ENCODE results near the gene PDLIM3. TPM values are rescaled to one million over a fixed set of nuclear protein-coding genes. Genes with fewer than 3 reads are reported as not detected.

The PDLIM3 gene
- total RNA-seq, 2 donors from 2014 or later: 5.0 to 34.9 TPM

DNA sequence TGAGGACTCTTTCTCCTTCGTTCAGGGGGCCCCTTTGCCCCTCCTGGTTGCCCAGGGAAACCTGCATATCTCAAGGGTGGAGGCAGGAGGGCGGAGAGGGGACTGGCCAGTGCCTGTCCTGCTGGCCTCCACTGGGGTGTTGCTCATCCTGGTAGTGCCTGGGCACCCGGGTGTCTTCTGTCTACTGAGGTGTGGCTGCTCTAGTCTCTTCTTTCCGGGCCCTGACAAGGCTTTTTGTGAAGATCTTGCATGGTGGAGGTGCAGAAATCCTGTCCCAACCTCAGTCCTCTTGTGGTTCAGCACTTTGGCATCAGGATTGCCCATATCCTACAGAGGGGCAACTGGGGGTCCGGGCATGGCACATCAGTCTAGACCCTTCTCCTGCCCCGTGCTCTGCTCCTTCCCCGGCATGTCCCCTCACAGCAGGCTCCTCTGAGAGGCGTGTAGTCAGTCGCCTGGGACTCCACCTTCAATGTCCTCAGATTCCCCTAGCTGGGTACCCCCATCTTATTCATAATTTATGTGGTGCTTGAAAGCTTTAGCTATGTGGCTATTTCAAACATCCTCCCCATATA lies 65.6 kb downstream of the PDLIM3 start:
- no peaks in the 10 kb centered on the region for H3K27me3 ChIP-seq
- H3K36me3 ChIP-seq: no peaks in the 10 kb centered on the region
- no peak overlapping the region for H3K9ac ChIP-seq (ENCODE audit: low read depth in 2 of 2, low read length in 2 of 2)
- H3K4me3 ChIP-seq: no peak overlapping the region
- TF ChIP-seq, protein P1, sequence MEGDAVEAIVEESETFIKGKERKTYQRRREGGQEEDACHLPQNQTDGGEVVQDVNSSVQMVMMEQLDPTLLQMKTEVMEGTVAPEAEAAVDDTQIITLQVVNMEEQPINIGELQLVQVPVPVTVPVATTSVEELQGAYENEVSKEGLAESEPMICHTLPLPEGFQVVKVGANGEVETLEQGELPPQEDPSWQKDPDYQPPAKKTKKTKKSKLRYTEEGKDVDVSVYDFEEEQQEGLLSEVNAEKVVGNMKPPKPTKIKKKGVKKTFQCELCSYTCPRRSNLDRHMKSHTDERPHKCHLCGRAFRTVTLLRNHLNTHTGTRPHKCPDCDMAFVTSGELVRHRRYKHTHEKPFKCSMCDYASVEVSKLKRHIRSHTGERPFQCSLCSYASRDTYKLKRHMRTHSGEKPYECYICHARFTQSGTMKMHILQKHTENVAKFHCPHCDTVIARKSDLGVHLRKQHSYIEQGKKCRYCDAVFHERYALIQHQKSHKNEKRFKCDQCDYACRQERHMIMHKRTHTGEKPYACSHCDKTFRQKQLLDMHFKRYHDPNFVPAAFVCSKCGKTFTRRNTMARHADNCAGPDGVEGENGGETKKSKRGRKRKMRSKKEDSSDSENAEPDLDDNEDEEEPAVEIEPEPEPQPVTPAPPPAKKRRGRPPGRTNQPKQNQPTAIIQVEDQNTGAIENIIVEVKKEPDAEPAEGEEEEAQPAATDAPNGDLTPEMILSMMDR (IDR thresholded peaks at IDR 0.05): no peak
- no peaks in the 10 kb centered on the region for H3K9me3 ChIP-seq
- DNase-seq: no peak
- no peak overlapping the region for H3K27ac ChIP-seq
- no peaks in the 10 kb centered on the region for H3K4me1 ChIP-seq
- intact Hi-C loops (cut with DNase I): loop anchor here (5.0 kb wide), 2 partner anchors 42 to 128 kb away; partner anchors contain the start of gene UFSP2

DNA sequence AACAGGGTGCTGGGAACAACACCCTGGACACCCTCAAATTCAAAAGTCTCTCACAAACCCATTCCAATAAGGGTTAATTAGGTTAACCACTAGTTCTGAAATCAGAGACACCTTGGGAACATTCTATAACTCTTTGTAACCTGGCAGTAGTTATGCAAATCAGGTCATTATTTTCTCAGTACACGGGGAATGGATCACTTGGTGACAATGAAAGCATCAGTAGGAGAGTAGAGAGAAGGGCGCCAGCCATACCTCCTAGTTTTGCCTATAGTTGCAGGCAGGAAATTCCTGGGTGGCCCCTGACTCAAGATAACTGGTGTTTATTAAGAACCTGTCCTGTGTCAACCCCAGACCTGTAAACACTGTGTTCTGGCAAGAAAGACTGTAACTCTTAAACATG lies 66.3 kb downstream of the PDLIM3 start:
- intact Hi-C loops (cut with DNase I): loop anchor here (5.0 kb wide), 1 partner anchor 42 kb away; the partner anchor contains the start of gene UFSP2
- no peak for DNase-seq
- H3K4me1 ChIP-seq: no peaks in the 10 kb centered on the region
- no peaks in the 10 kb centered on the region for H3K36me3 ChIP-seq
- TF ChIP-seq, protein P1 (IDR thresholded peaks at IDR 0.05): no peak
- no peak overlapping the region for H3K9ac ChIP-seq (ENCODE audit: low read depth in 2 of 2, low read length in 2 of 2)
- no peaks in the 10 kb centered on the region for H3K27me3 ChIP-seq
- no peak overlapping the region for H3K4me3 ChIP-seq
- H3K9me3 ChIP-seq: no peaks in the 10 kb centered on the region
- no peak overlapping the region for H3K27ac ChIP-seq

DNA sequence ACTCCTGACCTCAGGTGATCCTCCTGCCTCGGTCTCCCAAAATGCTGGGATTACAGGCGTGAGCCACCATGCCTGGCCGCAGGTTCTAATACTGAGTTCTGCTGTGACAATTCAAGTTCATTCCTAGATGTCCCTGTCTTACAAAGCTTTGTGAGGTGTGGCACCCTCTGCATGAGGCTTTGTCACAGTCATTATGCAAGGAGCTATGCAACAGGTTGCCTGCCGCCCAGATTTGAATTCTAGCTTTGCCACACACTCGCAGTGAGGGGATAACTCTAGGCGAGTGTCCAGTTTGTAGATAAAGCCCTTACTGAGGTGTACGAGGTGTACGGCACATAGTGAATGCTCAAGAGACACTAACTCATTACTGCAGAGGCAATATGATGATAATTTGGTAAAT lies 67.3 kb downstream of the PDLIM3 start:
- DNase-seq: no peak
- no peak overlapping the region for H3K9ac ChIP-seq (ENCODE audit: low read depth in 2 of 2, low read length in 2 of 2)
- TF ChIP-seq, protein P1 (IDR thresholded peaks at IDR 0.05): no peak
- H3K27ac ChIP-seq: no peak overlapping the region
- intact Hi-C loops (cut with DNase I): loop anchor here (5.0 kb wide), 1 partner anchor 41 kb away; the partner anchor contains the start of gene UFSP2
- no peaks in the 10 kb centered on the region for H3K27me3 ChIP-seq
- H3K9me3 ChIP-seq: no peaks in the 10 kb centered on the region
- H3K4me3 ChIP-seq: no peak overlapping the region
- H3K36me3 ChIP-seq: no peaks in the 10 kb centered on the region
- no peaks in the 10 kb centered on the region for H3K4me1 ChIP-seq

DNA sequence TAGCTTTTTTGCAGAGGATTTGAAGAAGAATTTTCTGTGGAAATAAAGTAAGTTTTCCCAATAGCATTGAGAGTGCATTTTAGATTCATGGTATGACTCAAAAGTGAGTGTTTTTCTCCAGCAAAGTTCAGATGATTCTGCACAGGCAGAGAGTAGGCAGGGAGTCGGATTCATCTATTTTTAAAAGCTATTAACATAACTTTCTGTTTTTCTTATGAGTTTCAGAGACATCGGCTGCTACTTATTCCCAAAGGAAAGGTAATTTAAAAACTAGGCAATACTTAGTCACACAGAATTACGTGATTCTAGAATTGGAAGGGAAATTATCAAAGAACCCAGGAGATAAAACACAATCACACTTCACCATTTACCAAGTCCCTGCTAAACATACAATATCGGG lies 68.2 kb downstream of the PDLIM3 start:
- H3K9ac ChIP-seq (ENCODE audit: low read depth in 2 of 2, low read length in 2 of 2): no peak overlapping the region
- DNase-seq: no peak
- TF ChIP-seq, protein P1 (IDR thresholded peaks at IDR 0.05): no peak
- H3K9me3 ChIP-seq: no peaks in the 10 kb centered on the region
- no peaks in the 10 kb centered on the region for H3K36me3 ChIP-seq
- intact Hi-C loops (cut with DNase I): loop anchor here (5.0 kb wide), 1 partner anchor 40 kb away; the partner anchor contains the start of gene UFSP2
- H3K4me3 ChIP-seq: no peak overlapping the region
- no peak overlapping the region for H3K27ac ChIP-seq
- no peaks in the 10 kb centered on the region for H3K4me1 ChIP-seq
- no peaks in the 10 kb centered on the region for H3K27me3 ChIP-seq

DNA sequence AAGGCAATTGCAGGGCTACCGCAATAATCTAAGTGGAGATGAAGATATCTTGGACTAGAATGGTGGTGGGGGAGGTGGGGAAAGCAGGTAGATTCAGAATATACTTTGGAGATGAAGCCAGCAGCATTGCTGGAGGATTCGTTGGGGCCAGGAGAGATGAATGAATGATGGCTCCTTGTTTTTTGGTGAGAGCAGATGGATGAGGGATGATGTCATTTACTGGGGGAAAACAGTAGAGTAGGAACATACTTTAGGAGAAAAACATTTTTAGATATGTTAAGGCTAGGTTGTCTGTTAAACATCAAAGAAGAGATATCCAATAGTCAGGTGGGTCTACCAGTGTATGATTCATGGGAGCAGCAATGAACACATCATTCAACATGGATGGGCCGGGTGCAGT lies 69.6 kb downstream of the PDLIM3 start:
- TF ChIP-seq, protein P1 (IDR thresholded peaks at IDR 0.05): no peak
- Histone ChIP-seq H3K9me3 (no peaks in the 10 kb centered on the region), H3K9ac (ENCODE audit: low read depth in 2 of 2, low read length in 2 of 2) (no peak overlapping the region), H3K4me3 (no peak overlapping the region), H3K4me1 (no peaks in the 10 kb centered on the region), H3K27ac (no peak overlapping the region), H3K27me3 (no peaks in the 10 kb centered on the region), H3K36me3 (no peaks in the 10 kb centered on the region)
- intact Hi-C loops (cut with DNase I): loop anchor here (5.0 kb wide), 1 partner anchor 38 kb away; the partner anchor contains the start of gene UFSP2
- DNase-seq: no peak

Data from colonic mucosa (tissue), 4 donors.